AG10803 (cell line): ENCODE data around the gene DNAJA1.

Experiments used
- DNase-seq: peaks from one replicate; pipeline ENCODE4 v3.0.0; 2010; ENCODE audit warnings: low read depth
- H3K4me3 ChIP-seq: 2 replicates; pipeline ENCODE4 v1.5.1; 2011; ENCODE audit warnings: mild to moderate bottlenecking, low read length, control low read depth
- TF ChIP-seq, protein P1 (sequence below): conservative IDR thresholded peaks from 2 replicates; pipeline ENCODE4 v1.5.1; 2011; ENCODE audit warnings: mild to moderate bottlenecking, low read length, control low read depth, inconsistent platforms

DNAJA1 gene

DNA sequence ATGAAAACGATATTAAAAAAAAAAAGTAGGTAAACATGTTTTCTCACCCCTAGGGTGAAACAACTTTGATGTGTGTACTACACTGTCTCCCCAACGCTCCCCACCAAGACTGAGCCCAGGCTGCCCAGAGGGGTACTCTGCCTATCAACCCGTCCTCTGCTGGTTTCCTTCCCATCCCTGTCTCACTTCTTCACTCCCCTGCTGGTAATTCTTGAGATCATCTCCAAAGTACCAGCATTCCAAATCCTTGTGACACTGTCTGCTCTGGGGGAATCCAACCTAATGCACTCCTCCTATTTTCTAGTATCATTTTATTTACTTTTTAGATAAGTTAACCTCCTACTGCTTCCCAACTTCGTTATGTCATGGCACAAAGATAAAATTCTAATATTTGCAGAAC lies 17.3 kb upstream of the DNAJA1 start:
- TF ChIP-seq, protein P1, sequence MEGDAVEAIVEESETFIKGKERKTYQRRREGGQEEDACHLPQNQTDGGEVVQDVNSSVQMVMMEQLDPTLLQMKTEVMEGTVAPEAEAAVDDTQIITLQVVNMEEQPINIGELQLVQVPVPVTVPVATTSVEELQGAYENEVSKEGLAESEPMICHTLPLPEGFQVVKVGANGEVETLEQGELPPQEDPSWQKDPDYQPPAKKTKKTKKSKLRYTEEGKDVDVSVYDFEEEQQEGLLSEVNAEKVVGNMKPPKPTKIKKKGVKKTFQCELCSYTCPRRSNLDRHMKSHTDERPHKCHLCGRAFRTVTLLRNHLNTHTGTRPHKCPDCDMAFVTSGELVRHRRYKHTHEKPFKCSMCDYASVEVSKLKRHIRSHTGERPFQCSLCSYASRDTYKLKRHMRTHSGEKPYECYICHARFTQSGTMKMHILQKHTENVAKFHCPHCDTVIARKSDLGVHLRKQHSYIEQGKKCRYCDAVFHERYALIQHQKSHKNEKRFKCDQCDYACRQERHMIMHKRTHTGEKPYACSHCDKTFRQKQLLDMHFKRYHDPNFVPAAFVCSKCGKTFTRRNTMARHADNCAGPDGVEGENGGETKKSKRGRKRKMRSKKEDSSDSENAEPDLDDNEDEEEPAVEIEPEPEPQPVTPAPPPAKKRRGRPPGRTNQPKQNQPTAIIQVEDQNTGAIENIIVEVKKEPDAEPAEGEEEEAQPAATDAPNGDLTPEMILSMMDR: no peak
- no peak overlapping the region for H3K4me3 ChIP-seq
- DNase-seq: no peak

GRCh38 chr9:33011831-33012230 lies 13.2 kb upstream of the DNAJA1 start:
- no peak for DNase-seq
- no peak overlapping the region for H3K4me3 ChIP-seq
- TF ChIP-seq, protein P1: no peak

GRCh38 chr9:33012328-33013069 lies 12.6 kb upstream of the DNAJA1 start:
- no peak overlapping the region for H3K4me3 ChIP-seq
- no peak for DNase-seq
- TF ChIP-seq, protein P1: no peak

- TF ChIP-seq, protein P1: no peak
- DNase-seq: no peak
- H3K4me3 ChIP-seq: no peak overlapping the region
Measured at GRCh38 chr9:33013962-33014664, 11.0 kb upstream of the DNAJA1 start.

- H3K4me3 ChIP-seq: no peak overlapping the region
- TF ChIP-seq, protein P1: no peak
- DNase-seq: no peak
Measured at GRCh38 chr9:33014665-33015014, 10.4 kb upstream of the DNAJA1 start.

DNA sequence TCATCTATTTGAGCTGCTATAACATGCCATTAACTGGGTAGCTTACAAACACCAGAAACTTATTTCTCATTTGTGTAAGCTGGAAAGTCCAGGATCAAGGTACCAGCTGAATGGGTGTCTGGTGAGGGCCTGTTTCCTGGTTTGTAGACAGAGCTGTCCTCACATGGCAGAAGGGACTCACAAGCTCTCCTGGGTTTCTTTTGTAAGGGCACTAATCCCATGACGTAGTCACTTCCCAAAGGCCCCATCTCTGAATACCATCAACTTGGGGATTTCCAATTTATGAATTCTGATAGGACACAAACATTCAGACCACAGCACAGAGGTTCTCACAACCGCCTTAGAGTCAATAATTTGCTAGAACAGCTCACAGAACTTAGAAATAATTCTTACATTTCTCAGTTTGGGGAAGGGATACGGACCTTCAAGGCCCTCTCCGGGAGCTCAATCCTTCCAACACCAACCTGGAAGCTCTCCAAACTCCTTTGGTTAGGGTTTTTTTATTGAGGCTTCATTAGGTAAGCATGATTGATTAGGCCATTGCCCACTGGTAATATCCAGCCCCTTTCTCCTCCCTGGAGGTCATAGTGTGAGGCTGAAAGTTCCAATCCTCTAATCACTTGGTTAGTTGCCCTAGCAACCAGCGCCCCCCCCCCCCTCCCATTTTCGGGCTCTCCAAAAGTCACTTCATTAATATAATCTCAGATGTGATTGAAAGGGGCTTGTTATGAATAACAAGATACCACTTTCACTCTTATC lies 7.6 kb upstream of the DNAJA1 start:
- DNase-seq: no peak
- TF ChIP-seq, protein P1: no peak
- no peak overlapping the region for H3K4me3 ChIP-seq
